IPS-15b (cell line): ENCODE measurements around the gene SH3RF1.

Experiments used
- H3K27me3 ChIP-seq: one replicate; pipeline ENCODE4 v1.6.1; 2013; ENCODE audit warnings: low read length; ENCODE audit not compliant: control insufficient read depth, insufficient read depth
- H3K36me3 ChIP-seq: one replicate; pipeline ENCODE4 v1.6.1; 2013; ENCODE audit warnings: low read length; ENCODE audit not compliant: control insufficient read depth, insufficient read depth
- H3K4me1 ChIP-seq: one replicate; pipeline ENCODE4 v1.6.1; 2013; ENCODE audit warnings: mild to moderate bottlenecking, low read length; ENCODE audit not compliant: control insufficient read depth, insufficient read depth
- H3K4me3 ChIP-seq: one replicate; pipeline ENCODE4 v1.5.1; 2013; ENCODE audit warnings: low read depth, low read length
- H3K9ac ChIP-seq: one replicate; pipeline ENCODE4 v1.6.1; 2013; ENCODE audit warnings: low read depth, mild to moderate bottlenecking, low read length
- H3K9me3 ChIP-seq: one replicate; pipeline ENCODE4 v1.6.1; 2013; ENCODE audit warnings: mild to moderate bottlenecking, low read length; ENCODE audit not compliant: control insufficient read depth, insufficient read depth

SH3RF1 gene

GRCh38 chr4:169099771-169100180, 171.0 kb downstream of the SH3RF1 start:
- no peak overlapping the region for H3K4me3 ChIP-seq
- no peaks in the 10 kb centered on the region for H3K9me3 ChIP-seq
- H3K27me3 ChIP-seq, result no peaks in the 10 kb centered on the region
- H3K36me3 ChIP-seq, result no peaks in the 10 kb centered on the region
- H3K4me1 ChIP-seq, result peaks cover 8% of the 10 kb centered on the region
- H3K9ac ChIP-seq, result no peak overlapping the region

GRCh38 chr4:169098969-169099690, 171.6 kb downstream of the SH3RF1 start:
- Histone ChIP-seq H3K27me3 (no peaks in the 10 kb centered on the region), H3K36me3 (no peaks in the 10 kb centered on the region), H3K9me3 (no peaks in the 10 kb centered on the region), H3K4me1 (peaks cover 5% of the 10 kb centered on the region), H3K4me3 (no peak overlapping the region), H3K9ac (no peak overlapping the region)

- no peak overlapping the region for H3K4me3 ChIP-seq
- no peaks in the 10 kb centered on the region for H3K27me3 ChIP-seq
- H3K4me1 ChIP-seq, result no peaks in the 10 kb centered on the region
Observed at GRCh38 chr4:169098532-169098931, 172.2 kb downstream of the SH3RF1 start.

GRCh38 chr4:169098054-169098497, 172.7 kb downstream of the SH3RF1 start:
- no peaks in the 10 kb centered on the region for H3K4me1 ChIP-seq
- no peak overlapping the region for H3K9ac ChIP-seq
- H3K4me3 ChIP-seq, result no peak overlapping the region
- H3K36me3 ChIP-seq, result no peaks in the 10 kb centered on the region
- no peaks in the 10 kb centered on the region for H3K9me3 ChIP-seq
- H3K27me3 ChIP-seq, result no peaks in the 10 kb centered on the region

More at GRCh38 chr4:169098532-169098931, 172.2 kb downstream of the SH3RF1 start:
- Histone ChIP-seq H3K9ac (no peak overlapping the region), H3K9me3 (no peaks in the 10 kb centered on the region), H3K36me3 (no peaks in the 10 kb centered on the region)

DNA sequence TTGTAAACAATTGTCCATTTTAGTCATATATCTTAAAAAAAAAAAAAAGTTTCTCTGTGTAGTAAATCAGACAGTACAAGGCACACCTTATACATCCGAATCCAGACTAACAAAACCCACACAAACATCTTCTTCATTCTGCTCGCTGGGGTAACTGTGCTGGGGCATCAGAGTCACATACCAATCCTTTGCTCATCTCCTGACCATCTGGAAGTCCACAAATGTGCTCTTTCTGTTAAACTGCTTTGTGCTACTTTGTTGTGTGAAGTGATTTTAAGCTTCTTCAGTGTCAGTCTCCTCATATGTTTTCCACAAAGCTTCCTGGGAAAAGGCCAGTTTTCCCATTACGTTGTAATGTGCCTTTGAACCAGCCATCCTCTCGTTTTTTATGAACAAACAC, 174.5 kb downstream of the SH3RF1 start:
- Histone ChIP-seq H3K9me3 (no peaks in the 10 kb centered on the region), H3K4me1 (no peaks in the 10 kb centered on the region), H3K36me3 (no peaks in the 10 kb centered on the region), H3K9ac (no peak overlapping the region), H3K4me3 (no peak overlapping the region), H3K27me3 (no peaks in the 10 kb centered on the region)

GRCh38 chr4:169094656-169095231, 176.0 kb downstream of the SH3RF1 start:
- no peaks in the 10 kb centered on the region for H3K27me3 ChIP-seq
- no peaks in the 10 kb centered on the region for H3K36me3 ChIP-seq
- no peak overlapping the region for H3K4me3 ChIP-seq
- no peak overlapping the region for H3K9ac ChIP-seq
- H3K4me1 ChIP-seq, result no peaks in the 10 kb centered on the region
- H3K9me3 ChIP-seq, result no peaks in the 10 kb centered on the region

- Histone ChIP-seq H3K9me3 (no peaks in the 10 kb centered on the region), H3K4me1 (no peaks in the 10 kb centered on the region), H3K9ac (no peak overlapping the region), H3K4me3 (no peak overlapping the region), H3K36me3 (no peaks in the 10 kb centered on the region), H3K27me3 (no peaks in the 10 kb centered on the region)
Observed at GRCh38 chr4:169092889-169093522, 177.8 kb downstream of the SH3RF1 start.

DNA sequence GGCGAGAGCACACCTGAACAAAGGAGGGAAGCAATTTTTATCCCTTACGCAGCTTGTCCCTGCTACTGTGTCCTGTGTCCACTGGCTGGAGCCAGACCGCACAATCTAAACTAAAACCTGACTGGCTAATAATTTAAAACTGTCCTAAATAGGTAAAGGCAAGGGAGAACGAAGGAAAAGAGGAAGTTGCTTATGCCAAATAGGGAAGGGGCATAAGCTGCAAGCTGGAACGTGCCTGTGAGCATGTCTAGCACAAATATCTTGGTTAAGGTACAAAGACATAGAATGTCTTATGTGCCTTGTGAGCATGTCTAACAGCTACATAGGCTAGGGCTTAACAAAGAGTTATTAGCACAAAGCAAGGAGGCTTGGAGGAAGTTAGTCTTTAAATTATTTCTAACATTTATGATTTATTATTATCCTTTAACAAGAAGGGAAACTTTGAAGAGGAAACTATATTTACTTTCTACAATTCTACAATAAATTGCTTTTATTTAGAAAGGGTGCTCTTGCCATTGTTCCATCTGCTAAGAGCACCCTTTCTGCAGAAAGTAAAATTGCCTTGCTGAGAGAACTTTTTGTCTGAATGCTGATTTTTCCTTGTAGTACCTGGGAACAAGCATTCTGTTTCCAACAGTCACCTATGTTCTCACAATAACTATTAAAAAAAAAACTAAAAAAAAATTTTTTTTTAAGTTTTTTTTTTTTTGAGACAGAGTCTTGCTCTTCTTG, 180.1 kb downstream of the SH3RF1 start:
- no peaks in the 10 kb centered on the region for H3K4me1 ChIP-seq
- no peak overlapping the region for H3K4me3 ChIP-seq
- H3K36me3 ChIP-seq, result no peaks in the 10 kb centered on the region
- H3K9me3 ChIP-seq, result no peaks in the 10 kb centered on the region
- H3K27me3 ChIP-seq, result no peaks in the 10 kb centered on the region
- no peak overlapping the region for H3K9ac ChIP-seq

DNA sequence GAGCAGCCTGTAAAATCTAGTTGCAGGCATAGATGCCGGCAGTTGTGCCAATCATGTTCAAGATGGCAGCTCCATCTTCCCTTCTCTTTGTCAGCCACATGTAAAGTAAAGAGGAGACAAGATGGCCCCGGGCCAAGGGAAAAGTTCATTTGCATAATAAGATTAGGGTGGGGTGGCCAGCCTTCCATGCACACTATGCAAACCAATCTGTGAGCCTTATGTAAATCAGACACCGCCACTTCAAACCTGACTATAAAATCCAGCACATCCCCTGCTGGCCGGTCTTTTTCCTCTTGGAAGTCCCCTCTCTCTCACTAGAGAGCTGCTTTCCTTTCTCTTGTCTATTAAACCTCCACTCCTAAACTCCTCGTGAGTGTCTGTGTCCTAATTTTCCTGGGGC, 181.8 kb downstream of the SH3RF1 start:
- H3K9me3 ChIP-seq, result no peaks in the 10 kb centered on the region
- no peaks in the 10 kb centered on the region for H3K27me3 ChIP-seq
- H3K9ac ChIP-seq, result no peak overlapping the region
- no peak overlapping the region for H3K4me3 ChIP-seq
- no peaks in the 10 kb centered on the region for H3K4me1 ChIP-seq
- H3K36me3 ChIP-seq, result no peaks in the 10 kb centered on the region

- Histone ChIP-seq H3K4me3 (no peak overlapping the region), H3K36me3 (no peaks in the 10 kb centered on the region)
Observed at GRCh38 chr4:169084954-169085353, 185.8 kb downstream of the SH3RF1 start.

DNA sequence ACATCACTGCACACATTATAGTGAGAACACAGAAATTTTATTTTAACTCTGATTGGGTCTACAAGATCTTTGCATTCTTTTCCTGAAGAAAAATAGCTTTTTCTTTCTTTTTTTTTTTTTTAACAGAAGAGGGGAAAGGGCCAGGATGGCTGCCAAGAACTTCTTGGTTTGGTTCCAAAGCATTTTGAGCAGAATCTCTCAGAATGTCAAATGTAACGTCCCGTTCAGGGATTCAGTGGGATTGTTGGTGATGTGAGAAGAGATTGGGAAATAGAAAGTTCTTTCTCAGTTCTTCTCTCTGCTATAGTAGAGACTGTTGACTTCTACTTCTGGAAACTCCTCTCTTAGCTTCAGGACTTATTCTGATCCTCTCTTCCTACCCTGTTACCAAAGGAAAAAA, 189.8 kb downstream of the SH3RF1 start:
- Histone ChIP-seq H3K9ac (no peak overlapping the region), H3K27me3 (no peaks in the 10 kb centered on the region), H3K4me1 (no peaks in the 10 kb centered on the region), H3K9me3 (no peaks in the 10 kb centered on the region), H3K4me3 (no peak overlapping the region), H3K36me3 (no peaks in the 10 kb centered on the region)

More at GRCh38 chr4:169084954-169085353, 185.8 kb downstream of the SH3RF1 start:
- H3K27me3 ChIP-seq, result no peaks in the 10 kb centered on the region
- no peaks in the 10 kb centered on the region for H3K4me1 ChIP-seq
- no peaks in the 10 kb centered on the region for H3K9me3 ChIP-seq
- H3K9ac ChIP-seq, result no peak overlapping the region
